Measurements from ENCODE around the gene ITGA7.

- TF ChIP-seq POLR2A (IDR thresholded peaks at IDR 0.05), result no peak
- TF ChIP-seq CTCF (IDR thresholded peaks at IDR 0.05), result no peak
- TF ChIP-seq POLR2AphosphoS5 (IDR thresholded peaks at IDR 0.05), result no peak
Measured at GRCh38 chr12:55748230-55748993, 40.7 kb upstream of the ITGA7 start.
